NCI-H187 (cell line): ENCODE results near the gene TMEM253.

Experiments
- DNase-seq, 2 experiments: peaks; one replicate each; lab custom pipeline; 2025; lab: John Stamatoyannopoulos, UW

TMEM253 gene

GRCh38 chr14:21071225-21072030 lies 29.4 kb upstream of the TMEM253 start:
- DNase-seq = peak in 1 of 2 experiments; percentile 17

- DNase-seq = no peak
These were observed 28.8 kb upstream of the TMEM253 start for GRCh38 chr14:21072031-21072473.

DNA sequence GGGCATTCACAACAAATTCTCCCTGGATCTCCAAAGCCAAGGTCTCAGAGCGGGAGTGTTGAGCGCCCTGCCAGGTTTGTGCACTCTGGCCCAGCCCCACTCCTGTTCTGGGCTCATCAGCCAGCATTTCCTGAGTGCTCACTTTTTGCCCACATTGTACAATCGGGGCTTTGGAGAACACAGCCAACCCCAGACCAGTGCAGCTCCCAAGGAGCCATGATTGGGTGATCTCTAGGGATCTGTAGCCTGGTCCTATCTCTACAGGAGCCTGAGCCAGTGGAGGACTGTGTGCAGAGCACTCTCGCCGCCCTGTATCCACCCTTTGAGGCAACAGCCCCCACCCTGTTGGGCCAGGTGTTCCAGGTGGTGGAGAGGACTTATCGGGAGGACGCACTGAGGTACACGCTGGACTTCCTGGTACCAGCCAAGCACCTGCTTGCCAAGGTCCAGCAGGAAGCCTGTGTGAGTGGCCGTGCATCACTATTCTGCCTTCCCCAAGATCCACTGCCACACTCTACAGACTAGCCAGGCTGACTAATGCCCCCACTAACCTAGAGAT lies 28.0 kb upstream of the TMEM253 start:
- DNase-seq = no peak

GRCh38 chr14:21073921-21074320 lies 26.9 kb upstream of the TMEM253 start:
- DNase-seq = no peak

DNA sequence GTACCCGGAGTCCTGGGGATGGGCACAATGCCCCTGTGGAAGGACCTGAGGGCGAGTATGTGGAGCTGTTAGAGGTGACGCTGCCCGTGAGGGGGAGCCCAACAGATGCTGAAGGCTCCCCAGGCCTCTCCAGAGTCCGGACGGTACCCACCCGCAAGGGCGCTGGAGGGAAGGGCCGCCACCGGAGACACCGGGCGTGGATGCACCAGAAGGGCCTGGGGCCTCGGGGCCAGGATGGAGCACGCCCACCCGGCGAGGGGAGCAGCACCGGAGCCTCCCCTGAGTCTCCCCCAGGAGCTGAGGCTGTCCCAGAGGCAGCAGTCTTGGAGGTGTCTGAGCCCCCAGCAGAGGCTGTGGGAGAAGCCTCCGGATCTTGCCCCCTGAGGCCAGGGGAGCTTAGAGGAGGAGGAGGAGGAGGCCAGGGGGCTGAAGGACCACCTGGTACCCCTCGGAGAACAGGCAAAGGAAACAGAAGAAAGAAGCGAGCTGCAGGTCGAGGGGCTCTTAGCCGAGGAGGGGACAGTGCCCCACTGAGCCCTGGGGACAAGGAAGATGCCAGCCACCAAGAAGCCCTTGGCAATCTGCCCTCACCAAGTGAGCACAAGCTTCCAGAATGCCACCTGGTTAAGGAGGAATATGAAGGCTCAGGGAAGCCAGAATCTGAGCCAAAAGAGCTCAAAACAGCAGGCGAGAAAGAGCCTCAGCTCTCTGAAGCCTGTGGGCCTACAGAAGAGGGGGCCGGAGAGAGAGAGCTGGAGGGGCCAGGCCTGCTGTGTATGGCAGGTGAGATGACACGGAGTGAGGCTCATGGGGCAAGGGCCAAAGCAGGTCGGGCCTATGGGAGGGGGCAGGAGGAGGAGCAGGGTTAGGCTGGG lies 26.2 kb upstream of the TMEM253 start:
- DNase-seq = no peak

- no peak for DNase-seq
These were observed 25.0 kb upstream of the TMEM253 start for GRCh38 chr14:21075719-21076437.

DNA sequence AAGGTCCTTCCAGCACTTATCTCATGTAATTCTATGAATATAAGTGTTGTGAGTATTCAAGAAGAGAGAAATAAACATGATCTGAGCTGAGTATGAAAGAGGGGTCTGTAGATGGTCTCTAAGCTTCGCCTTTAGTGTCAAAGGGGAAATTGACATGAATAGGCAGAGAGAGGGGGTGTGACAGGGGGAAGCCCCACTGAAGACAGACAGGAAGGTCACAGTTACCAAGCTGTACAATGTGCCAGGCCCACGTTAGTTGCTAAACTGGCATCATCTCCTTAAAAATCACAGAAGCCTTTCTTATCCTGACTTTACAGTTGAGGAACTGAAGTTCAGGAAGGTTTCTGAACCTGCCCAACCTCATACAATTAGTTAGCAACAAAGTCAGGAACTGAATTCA lies 23.2 kb upstream of the TMEM253 start:
- DNase-seq = no peak

- DNase-seq = no peak
These were observed 22.6 kb upstream of the TMEM253 start for GRCh38 chr14:21078287-21078686.

DNA sequence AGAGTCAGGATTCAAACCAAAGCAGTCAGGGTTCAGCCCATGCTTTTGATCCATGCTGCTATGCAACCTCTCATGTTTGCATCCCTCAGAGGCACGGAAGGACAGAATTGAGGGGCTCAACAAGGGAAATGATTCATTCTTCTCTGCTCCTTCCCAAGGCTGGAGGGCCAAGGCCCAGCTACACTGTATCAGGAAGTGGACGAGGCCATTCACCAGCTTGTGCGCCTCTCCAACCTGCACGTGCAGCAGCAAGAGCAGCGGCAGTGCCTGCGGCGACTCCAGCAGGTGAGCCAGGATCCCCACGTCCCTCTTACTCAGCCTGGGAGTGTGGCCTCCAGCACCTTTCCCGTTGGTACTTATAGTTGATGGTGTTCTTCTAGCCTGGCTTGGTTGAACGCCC lies 22.1 kb upstream of the TMEM253 start:
- no peak for DNase-seq

DNA sequence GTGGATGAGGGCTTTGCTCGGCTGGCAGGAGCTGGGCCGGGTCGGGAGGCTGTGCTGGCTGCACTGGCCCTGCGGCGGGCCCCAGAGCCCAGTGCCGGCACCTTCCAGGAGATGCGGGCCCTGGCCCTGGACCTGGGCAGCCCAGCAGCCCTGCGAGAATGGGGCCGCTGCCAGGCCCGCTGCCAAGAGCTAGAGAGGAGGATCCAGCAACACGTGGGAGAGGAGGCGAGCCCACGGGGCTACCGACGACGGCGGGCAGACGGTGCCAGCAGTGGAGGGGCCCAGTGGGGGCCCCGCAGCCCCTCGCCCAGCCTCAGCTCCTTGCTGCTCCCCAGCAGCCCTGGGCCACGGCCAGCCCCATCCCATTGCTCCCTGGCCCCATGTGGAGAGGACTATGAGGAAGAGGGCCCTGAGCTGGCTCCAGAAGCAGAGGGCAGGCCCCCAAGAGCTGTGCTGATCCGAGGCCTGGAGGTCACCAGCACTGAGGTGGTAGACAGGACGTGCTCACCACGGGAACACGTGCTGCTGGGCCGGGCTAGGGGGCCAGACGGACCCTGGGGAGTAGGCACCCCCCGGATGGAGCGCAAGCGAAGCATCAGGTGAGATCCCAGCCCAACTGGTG lies 19.2 kb upstream of the TMEM253 start:
- no peak for DNase-seq

- peak in 1 of 2 experiments; percentile 26 for DNase-seq
These were observed 17.1 kb upstream of the TMEM253 start for GRCh38 chr14:21083565-21084325.

GRCh38 chr14:21084396-21084795 lies 16.5 kb upstream of the TMEM253 start:
- DNase-seq = no peak

GRCh38 chr14:21084998-21085853 lies 15.6 kb upstream of the TMEM253 start:
- no peak for DNase-seq

GRCh38 chr14:21086908-21087293 lies 14.0 kb upstream of the TMEM253 start:
- DNase-seq = no peak

DNA sequence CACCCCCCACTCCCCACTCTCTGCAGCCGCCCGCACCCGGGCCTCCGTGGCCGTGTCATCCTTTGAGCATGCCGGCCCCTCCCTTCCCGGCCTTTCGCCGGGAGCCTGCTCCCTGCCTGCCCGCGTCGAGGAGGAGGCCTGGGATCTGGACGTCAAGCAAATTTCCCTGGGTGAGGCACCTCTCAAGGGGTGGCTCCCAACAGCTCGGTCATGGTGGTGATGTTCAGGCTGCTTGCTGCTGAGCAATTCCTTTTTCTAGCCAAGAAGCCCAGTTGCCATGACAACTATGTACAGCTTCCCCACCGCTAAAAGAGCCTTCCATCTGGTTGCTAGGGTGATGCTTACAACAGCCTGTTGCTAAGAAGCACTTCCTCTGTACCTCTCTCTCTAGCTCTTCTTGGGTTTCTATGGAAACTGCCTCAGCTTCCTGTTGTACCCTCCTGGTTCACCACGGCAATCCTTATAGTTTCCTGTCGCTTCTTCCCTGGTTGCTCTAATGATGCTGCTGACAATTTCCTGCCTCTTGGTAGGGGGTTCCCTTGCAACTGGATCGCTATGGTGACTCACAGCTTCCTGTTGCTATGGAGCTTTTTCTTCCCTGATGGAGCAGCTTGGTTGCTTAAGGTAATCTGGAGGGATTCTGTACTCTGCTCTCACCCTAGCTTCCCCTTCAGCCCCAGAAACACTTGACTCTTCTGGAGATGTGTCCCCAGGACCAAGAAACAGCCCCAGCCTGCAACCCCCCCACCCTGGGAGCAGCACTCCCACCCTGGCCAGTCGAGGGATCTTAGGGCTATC lies 13.4 kb upstream of the TMEM253 start:
- DNase-seq = no peak

GRCh38 chr14:21088687-21089086 lies 12.2 kb upstream of the TMEM253 start:
- DNase-seq = no peak

DNA sequence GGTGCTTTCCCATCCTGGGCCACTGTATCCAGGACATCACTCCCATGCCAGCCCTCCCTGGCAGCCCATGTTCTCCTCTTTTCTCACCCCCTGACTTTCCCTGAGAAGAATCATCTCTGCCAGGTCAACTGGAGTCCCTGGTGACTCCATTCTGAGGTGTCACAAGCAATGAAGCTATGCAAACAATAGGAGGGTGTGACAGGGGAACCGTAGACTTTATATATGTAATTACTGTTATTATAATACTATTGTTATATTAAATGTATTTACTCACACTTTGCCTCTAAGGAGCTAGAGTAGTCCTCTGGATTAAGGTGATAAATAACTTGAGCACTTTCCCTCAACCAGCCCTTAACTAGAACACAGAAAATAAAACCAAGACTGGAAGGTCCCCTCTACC lies 11.6 kb upstream of the TMEM253 start:
- no peak for DNase-seq

DNA sequence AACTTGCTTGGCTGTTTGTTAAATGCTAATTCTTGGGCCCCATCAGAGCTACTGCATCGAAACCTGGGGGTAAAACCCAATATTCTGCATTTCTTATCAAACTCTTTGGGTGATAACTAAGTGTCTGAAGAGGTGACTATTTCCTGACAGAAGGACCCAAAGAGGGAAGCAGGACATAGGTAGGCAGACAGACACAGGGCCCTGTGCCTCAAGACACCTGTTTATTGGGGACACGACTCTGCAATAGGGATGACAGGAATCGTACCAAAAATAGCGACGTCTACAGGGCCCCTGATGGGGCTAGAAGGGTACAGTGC lies 11.0 kb upstream of the TMEM253 start:
- no peak for DNase-seq
